Measurements from ENCODE around the gene SOCS1. TPM values are rescaled to one million over a fixed set of nuclear protein-coding genes. Genes with fewer than 3 reads are reported as not detected.

SOCS1 gene
- total and polyA plus RNA-seq, 2 experiments from 2014 or later = 13.1 to 18.6 TPM

DNA sequence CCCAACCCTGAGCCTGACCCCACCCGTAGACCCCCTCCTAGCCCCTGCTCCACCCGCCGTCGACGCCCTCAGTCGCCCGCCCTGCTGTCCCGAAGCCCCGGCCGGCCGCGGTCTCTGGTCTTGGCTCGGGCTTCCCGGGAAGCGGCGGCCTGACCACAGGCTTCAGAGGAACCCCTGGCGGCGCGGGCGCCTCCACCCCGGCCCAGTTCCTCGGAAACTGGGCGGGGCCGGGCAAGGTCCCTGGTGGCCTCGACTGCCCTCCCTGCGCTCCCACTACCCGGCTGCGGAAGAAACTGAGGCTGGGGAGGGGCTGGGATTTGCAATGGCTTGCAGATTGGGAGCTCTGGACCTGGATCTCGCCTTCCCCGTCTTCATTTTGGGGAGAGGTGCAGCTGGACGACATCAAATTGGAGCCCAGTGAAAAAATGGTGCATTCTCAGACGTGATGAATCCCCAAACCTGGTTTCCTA, 692 bp upstream of the SOCS1 start:
- 2% methylated on average over 27 of the region's 32 CpGs for WGBS (ENCODE audit: low lambda C conversion rate, missing lambda C conversion rate)

DNA sequence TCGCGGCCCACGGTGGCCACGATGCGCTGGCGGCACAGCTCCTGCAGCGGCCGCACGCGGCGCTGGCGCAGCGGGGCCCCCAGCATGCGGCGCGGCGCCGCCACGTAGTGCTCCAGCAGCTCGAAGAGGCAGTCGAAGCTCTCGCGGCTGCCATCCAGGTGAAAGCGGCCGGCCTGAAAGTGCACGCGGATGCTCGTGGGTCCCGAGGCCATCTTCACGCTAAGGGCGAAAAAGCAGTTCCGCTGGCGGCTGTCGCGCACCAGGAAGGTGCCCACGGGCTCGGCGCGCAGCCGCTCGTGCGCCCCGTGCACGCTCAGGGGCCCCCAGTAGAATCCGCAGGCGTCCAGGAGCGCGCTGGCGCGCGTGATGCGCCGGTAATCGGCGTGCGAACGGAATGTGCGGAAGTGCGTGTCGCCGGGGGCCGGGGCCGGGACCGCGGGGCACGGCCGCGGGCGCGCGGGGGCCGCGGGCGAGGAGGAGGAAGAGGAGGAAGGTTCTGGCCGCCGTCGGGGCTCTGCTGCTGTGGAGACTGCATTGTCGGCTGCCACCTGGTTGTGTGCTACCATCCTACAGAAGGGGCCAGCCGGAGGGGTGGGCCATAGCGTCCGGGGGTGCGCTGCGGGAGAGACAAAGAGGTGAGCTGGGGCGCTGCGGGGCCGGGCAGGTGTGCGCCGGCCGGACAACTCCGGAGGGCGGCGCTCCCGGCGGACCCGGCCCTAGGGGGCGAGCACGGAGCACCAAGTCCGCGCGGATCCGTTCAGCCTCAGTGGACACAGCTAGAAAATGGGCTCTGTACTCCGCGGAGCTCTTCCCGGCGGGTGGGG, 879 bp downstream of the SOCS1 start:
- Histone ChIP-seq H3K4me2 (peak overlapping the region; percentile 98), H3K79me2 (peaks cover 31% of the 10 kb centered on the region), H4K20me1 (ENCODE audit: insufficient read depth, poor library complexity, severe bottlenecking) (peaks cover 35% of the 10 kb centered on the region), H3K27ac (peak overlapping the region; percentile 91), H3K4me1 (ENCODE audit: insufficient read depth) (peaks cover 14% of the 10 kb centered on the region), H3K9me2 (replicated peaks; ENCODE audit: insufficient read depth) (no peaks in the 10 kb centered on the region), H3K36me3 (replicated peaks; ENCODE audit: insufficient read depth, low read depth) (no peaks in the 10 kb centered on the region), H2AFZ (peak overlapping the region; percentile 62), H3K4me3 (peak overlapping the region; percentile 99), H3K9me3 (ENCODE audit: low read depth) (no peaks in the 10 kb centered on the region), H3K27me3 (no peaks in the 10 kb centered on the region)
- 1% methylated on average over 67 of the region's 105 CpGs for WGBS (ENCODE audit: low lambda C conversion rate, missing lambda C conversion rate)
- TF ChIP-seq, protein P1, sequence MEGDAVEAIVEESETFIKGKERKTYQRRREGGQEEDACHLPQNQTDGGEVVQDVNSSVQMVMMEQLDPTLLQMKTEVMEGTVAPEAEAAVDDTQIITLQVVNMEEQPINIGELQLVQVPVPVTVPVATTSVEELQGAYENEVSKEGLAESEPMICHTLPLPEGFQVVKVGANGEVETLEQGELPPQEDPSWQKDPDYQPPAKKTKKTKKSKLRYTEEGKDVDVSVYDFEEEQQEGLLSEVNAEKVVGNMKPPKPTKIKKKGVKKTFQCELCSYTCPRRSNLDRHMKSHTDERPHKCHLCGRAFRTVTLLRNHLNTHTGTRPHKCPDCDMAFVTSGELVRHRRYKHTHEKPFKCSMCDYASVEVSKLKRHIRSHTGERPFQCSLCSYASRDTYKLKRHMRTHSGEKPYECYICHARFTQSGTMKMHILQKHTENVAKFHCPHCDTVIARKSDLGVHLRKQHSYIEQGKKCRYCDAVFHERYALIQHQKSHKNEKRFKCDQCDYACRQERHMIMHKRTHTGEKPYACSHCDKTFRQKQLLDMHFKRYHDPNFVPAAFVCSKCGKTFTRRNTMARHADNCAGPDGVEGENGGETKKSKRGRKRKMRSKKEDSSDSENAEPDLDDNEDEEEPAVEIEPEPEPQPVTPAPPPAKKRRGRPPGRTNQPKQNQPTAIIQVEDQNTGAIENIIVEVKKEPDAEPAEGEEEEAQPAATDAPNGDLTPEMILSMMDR (IDR thresholded peaks at IDR 0.05; ENCODE audit: poor library complexity) = no peak
- no peak for TF ChIP-seq EZH2phosphoT487 (IDR thresholded peaks at IDR 0.05; ENCODE audit: low read depth, severe bottlenecking, unreplicated experiment)
- TF ChIP-seq EZH2 (IDR thresholded peaks at IDR 0.05; ENCODE audit: borderline replicate concordance) = no peak
- DNase-seq (ENCODE audit: low spot score) = peak; percentile 82

More for the DNA sequence above, 692 bp upstream of the SOCS1 start:
- Histone ChIP-seq H4K20me1 (ENCODE audit: insufficient read depth, poor library complexity, severe bottlenecking) (peaks cover 35% of the 10 kb centered on the region), H3K79me2 (peaks cover 31% of the 10 kb centered on the region), H3K27ac (peak overlapping the region; percentile 100), H3K4me2 (peak overlapping the region; percentile 100), H3K9me2 (replicated peaks; ENCODE audit: insufficient read depth) (no peaks in the 10 kb centered on the region), H3K27me3 (no peaks in the 10 kb centered on the region), H3K36me3 (replicated peaks; ENCODE audit: insufficient read depth, low read depth) (no peaks in the 10 kb centered on the region), H3K4me1 (ENCODE audit: insufficient read depth) (peaks cover 14% of the 10 kb centered on the region), H2AFZ (peak overlapping the region; percentile 86), H3K9me3 (ENCODE audit: low read depth) (no peaks in the 10 kb centered on the region), H3K4me3 (peak overlapping the region; percentile 93)
- peak; percentile 82 for DNase-seq (ENCODE audit: low spot score)
- TF ChIP-seq EZH2phosphoT487 (IDR thresholded peaks at IDR 0.05; ENCODE audit: low read depth, severe bottlenecking, unreplicated experiment) = no peak
- TF ChIP-seq, protein P1 (IDR thresholded peaks at IDR 0.05; ENCODE audit: poor library complexity) = no peak
- no peak for TF ChIP-seq EZH2 (IDR thresholded peaks at IDR 0.05; ENCODE audit: borderline replicate concordance)

DNA sequence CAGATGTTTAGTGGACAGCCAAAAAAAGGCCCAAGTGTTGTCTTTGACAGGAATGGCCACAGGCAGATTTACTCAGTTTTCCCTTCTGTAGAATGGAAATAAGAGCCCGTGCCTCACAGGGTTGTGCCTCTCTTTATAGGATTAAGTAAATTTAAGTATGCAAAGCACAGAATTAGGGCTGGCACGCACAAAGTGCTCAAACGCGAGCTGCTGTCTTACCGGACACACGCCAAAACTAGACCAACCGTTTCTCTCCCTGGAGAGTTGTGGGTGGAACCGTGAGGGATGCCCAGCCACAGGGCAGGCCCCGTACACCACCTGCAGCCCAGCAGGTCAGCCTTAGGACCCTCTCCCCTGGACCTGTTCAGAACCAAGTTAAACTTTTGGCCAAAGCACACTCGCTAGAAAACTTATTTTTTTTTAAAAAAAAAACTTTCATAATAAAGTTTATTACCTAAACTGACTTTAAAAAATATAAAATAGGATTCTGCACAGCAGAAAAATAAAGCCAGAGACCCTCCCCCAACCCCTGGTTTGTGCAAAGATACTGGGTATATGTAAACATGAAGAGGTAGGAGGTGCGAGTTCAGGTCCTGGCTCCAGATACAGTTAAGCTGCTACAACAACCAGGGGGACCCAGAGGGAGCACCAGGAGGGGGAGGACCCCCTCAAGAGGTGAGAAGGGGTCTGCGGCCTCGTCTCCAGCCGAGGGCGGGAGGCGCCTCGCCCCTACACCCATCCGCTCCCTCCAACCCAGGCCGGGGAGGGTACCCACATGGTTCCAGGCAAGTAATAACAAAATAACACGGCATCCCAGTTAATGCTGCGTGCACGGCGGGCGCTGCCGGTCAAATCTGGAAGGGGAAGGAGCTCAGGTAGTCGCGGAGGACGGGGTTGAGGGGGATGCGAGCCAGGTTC, 1.8 kb downstream of the SOCS1 start:
- Histone ChIP-seq H2AFZ (no peak overlapping the region), H4K20me1 (ENCODE audit: insufficient read depth, poor library complexity, severe bottlenecking) (peaks cover 35% of the 10 kb centered on the region), H3K9me3 (ENCODE audit: low read depth) (no peaks in the 10 kb centered on the region), H3K27me3 (no peaks in the 10 kb centered on the region), H3K4me3 (peak overlapping the region; percentile 99), H3K9me2 (replicated peaks; ENCODE audit: insufficient read depth) (no peaks in the 10 kb centered on the region), H3K27ac (peak overlapping the region; percentile 91), H3K4me1 (ENCODE audit: insufficient read depth) (peaks cover 14% of the 10 kb centered on the region), H3K4me2 (peak overlapping the region; percentile 98), H3K36me3 (replicated peaks; ENCODE audit: insufficient read depth, low read depth) (no peaks in the 10 kb centered on the region), H3K79me2 (peaks cover 31% of the 10 kb centered on the region)
- 32% methylated on average over 29 of the region's 29 CpGs for WGBS (ENCODE audit: low lambda C conversion rate, missing lambda C conversion rate)
- DNase-seq (ENCODE audit: low spot score) = no peak
- TF ChIP-seq, protein P1 (IDR thresholded peaks at IDR 0.05; ENCODE audit: poor library complexity) = peak; percentile 9
- TF ChIP-seq EZH2phosphoT487 (IDR thresholded peaks at IDR 0.05; ENCODE audit: low read depth, severe bottlenecking, unreplicated experiment) (no peak), EZH2 (IDR thresholded peaks at IDR 0.05; ENCODE audit: borderline replicate concordance) (no peak)
